ENCODE measurements around the gene CENPS. TPM values are rescaled to one million over a fixed set of nuclear protein-coding genes. Genes with fewer than 3 reads are reported as not detected.

The CENPS gene
- total RNA-seq, 2 donors from 2014 or later, result 23.1 to 30.8 TPM

DNA sequence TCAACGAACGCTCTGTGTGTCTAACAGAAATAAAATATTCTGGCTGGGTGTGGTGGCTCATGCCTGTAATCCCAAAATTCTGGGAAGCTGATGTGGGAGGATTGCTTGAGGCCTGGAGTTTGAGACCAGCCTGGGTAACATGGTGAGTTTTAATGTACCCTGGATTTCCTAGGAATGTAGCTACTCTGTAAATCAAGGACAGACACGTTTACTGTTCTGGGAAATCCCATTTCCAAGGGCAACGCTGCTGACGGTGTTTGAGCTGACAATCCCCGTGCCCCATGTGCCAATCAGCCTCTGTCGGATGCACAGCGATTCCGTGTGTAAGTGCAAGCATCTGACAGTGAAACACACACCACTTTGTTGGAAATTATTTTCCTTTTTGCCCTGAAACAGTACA lies 27.6 kb downstream of the CENPS start:
- WGBS, 2 experiments (ENCODE audit: insufficient coverage in 1 of 2, insufficient read length in 1 of 2), result 94 to 99% methylated on average over 8 to 9 of the region's 9 CpGs
- no peaks in the 10 kb centered on the region for H3K27me3 ChIP-seq (ENCODE audit: control insufficient read depth, insufficient read depth, low read length, poor library complexity, severe bottlenecking)
- H3K27me3 Mint-ChIP-seq (ENCODE audit: insufficient read depth), result no peaks in the 10 kb centered on the region
- H3K9ac ChIP-seq (ENCODE audit: extremely low read depth, low read length, poor library complexity, severe bottlenecking), result no peak overlapping the region
- no peak overlapping the region for H3K27ac ChIP-seq (ENCODE audit: low read depth, low read length)
- H3K36me3 ChIP-seq (ENCODE audit: control insufficient read depth, insufficient read depth, low read length), result peaks cover 34% of the 10 kb centered on the region
- H3K36me3 Mint-ChIP-seq (ENCODE audit: low read depth), result peaks cover 52% of the 10 kb centered on the region
- H3K4me1 ChIP-seq (ENCODE audit: control insufficient read depth, insufficient read depth, low read length), result no peaks in the 10 kb centered on the region
- DNase-seq, result no peak
- peaks cover 8% of the 10 kb centered on the region for H3K9me3 ChIP-seq (ENCODE audit: control insufficient read depth, low read length)
- H3K4me1 Mint-ChIP-seq, result peaks cover 4% of the 10 kb centered on the region
- H3K27ac Mint-ChIP-seq, result peak overlapping the region; percentile 26
- H3K4me3 Mint-ChIP-seq, result no peak overlapping the region
- H3K9me3 Mint-ChIP-seq, result peaks cover 6% of the 10 kb centered on the region
- TF ChIP-seq, protein P1, sequence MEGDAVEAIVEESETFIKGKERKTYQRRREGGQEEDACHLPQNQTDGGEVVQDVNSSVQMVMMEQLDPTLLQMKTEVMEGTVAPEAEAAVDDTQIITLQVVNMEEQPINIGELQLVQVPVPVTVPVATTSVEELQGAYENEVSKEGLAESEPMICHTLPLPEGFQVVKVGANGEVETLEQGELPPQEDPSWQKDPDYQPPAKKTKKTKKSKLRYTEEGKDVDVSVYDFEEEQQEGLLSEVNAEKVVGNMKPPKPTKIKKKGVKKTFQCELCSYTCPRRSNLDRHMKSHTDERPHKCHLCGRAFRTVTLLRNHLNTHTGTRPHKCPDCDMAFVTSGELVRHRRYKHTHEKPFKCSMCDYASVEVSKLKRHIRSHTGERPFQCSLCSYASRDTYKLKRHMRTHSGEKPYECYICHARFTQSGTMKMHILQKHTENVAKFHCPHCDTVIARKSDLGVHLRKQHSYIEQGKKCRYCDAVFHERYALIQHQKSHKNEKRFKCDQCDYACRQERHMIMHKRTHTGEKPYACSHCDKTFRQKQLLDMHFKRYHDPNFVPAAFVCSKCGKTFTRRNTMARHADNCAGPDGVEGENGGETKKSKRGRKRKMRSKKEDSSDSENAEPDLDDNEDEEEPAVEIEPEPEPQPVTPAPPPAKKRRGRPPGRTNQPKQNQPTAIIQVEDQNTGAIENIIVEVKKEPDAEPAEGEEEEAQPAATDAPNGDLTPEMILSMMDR (conservative IDR thresholded peaks at IDR 0.05), result no peak
- no peak overlapping the region for H3K4me3 ChIP-seq (ENCODE audit: low read length)

DNA sequence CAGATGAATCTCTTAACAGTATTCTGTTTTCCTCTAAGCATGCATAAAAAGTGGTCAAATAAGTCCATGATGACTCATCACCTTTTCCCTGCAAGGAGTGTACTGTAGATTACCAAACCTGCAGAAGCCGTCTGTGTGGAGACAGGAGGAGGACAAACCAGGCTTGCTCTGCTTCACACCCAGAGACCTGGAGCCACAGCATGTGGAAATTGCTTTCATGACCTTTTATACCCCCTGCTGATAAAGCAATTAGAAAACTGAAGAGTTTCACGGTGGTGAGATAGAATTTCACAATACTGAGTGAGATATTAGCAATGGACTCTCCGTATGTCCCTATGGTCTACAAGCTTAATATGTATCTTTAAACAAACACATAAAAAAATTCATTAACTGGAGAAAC lies 29.0 kb downstream of the CENPS start:
- H3K9me3 ChIP-seq (ENCODE audit: control insufficient read depth, low read length), result peaks cover 8% of the 10 kb centered on the region
- TF ChIP-seq, protein P1 (conservative IDR thresholded peaks at IDR 0.05), result no peak
- no peak overlapping the region for H3K4me3 Mint-ChIP-seq
- peaks cover 40% of the 10 kb centered on the region for H3K36me3 ChIP-seq (ENCODE audit: control insufficient read depth, insufficient read depth, low read length)
- H3K27me3 Mint-ChIP-seq (ENCODE audit: insufficient read depth), result no peaks in the 10 kb centered on the region
- no peak for DNase-seq
- no peak overlapping the region for H3K27ac ChIP-seq (ENCODE audit: low read depth, low read length)
- H3K4me1 ChIP-seq (ENCODE audit: control insufficient read depth, insufficient read depth, low read length), result no peaks in the 10 kb centered on the region
- peaks cover 4% of the 10 kb centered on the region for H3K4me1 Mint-ChIP-seq
- no peak overlapping the region for H3K27ac Mint-ChIP-seq
- no peaks in the 10 kb centered on the region for H3K27me3 ChIP-seq (ENCODE audit: control insufficient read depth, insufficient read depth, low read length, poor library complexity, severe bottlenecking)
- H3K9me3 Mint-ChIP-seq, result peaks cover 6% of the 10 kb centered on the region
- H3K36me3 Mint-ChIP-seq (ENCODE audit: low read depth), result peaks cover 59% of the 10 kb centered on the region
- 80 to 86% methylated on average over 2 to 3 of the region's 3 CpGs for WGBS, 2 experiments (ENCODE audit: insufficient coverage in 1 of 2, insufficient read length in 1 of 2)
- no peak overlapping the region for H3K4me3 ChIP-seq (ENCODE audit: low read length)
- H3K9ac ChIP-seq (ENCODE audit: extremely low read depth, low read length, poor library complexity, severe bottlenecking), result no peak overlapping the region

DNA sequence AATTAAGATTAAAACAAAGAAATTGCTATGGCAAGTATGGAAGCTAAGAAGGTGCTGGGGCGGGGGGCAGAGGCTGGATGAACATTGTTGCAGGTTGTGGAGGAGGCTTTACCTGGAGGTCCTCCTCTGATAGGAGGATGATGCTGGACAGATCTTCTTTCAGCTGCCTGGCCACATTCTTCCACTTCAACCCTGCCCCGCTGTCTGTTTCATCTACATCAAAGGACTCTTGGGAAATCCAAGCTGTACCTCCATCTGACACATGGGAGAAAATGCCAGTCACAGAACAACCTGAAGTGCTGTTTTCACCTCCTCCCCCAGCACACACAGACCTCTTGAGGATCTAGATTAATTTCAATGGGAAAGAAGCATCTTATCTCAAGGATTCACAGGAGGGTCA lies 36.8 kb downstream of the CENPS start:
- 98% methylated on average over 2 of the region's 2 CpGs; no CpG with 5 or more reads in 1 of the 2 experiments for WGBS, 2 experiments (ENCODE audit: insufficient coverage in 1 of 2, insufficient read length in 1 of 2)
- H3K36me3 Mint-ChIP-seq (ENCODE audit: low read depth), result peaks cover 59% of the 10 kb centered on the region
- H3K4me1 Mint-ChIP-seq, result peaks cover 6% of the 10 kb centered on the region
- Histone ChIP-seq H3K27me3 (ENCODE audit: control insufficient read depth, insufficient read depth, low read length, poor library complexity, severe bottlenecking) (no peaks in the 10 kb centered on the region), H3K36me3 (ENCODE audit: control insufficient read depth, insufficient read depth, low read length) (peaks cover 64% of the 10 kb centered on the region), H3K27ac (ENCODE audit: low read depth, low read length) (no peak overlapping the region), H3K9me3 (ENCODE audit: control insufficient read depth, low read length) (no peaks in the 10 kb centered on the region), H3K4me1 (ENCODE audit: control insufficient read depth, insufficient read depth, low read length) (peaks cover 2% of the 10 kb centered on the region), H3K4me3 (ENCODE audit: low read length) (no peak overlapping the region), H3K9ac (ENCODE audit: extremely low read depth, low read length, poor library complexity, severe bottlenecking) (no peak overlapping the region)
- no peaks in the 10 kb centered on the region for H3K27me3 Mint-ChIP-seq (ENCODE audit: insufficient read depth)
- no peak for DNase-seq
- H3K27ac Mint-ChIP-seq, result peak overlapping the region; percentile 4
- TF ChIP-seq, protein P1 (conservative IDR thresholded peaks at IDR 0.05), result no peak
- no peak overlapping the region for H3K4me3 Mint-ChIP-seq
- H3K9me3 Mint-ChIP-seq, result no peaks in the 10 kb centered on the region
